Measurements from ENCODE around the gene SSR1.

Gene SSR1

DNA sequence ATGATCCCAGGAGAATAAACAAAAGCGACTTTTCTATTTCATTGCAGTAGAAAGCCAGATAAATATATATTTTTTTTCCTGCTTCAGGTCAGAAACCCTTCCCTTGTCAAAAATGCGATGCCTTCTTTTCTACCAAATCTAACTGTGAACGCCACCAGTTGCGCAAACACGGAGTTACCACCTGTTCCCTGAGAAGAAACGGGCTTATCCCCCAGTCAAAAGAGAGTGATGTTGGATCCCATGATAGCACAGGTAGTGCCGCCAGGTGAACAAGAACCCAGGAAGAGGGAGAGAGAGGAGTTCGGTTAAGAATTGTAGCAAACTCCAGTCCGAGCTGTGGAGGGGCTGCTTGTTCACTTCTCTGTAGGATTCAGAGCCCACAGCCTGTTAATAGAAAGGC is 72.6 kb downstream of the SSR1 start:
- no peak overlapping the region for H3K27ac ChIP-seq
- TF ChIP-seq, protein P1, sequence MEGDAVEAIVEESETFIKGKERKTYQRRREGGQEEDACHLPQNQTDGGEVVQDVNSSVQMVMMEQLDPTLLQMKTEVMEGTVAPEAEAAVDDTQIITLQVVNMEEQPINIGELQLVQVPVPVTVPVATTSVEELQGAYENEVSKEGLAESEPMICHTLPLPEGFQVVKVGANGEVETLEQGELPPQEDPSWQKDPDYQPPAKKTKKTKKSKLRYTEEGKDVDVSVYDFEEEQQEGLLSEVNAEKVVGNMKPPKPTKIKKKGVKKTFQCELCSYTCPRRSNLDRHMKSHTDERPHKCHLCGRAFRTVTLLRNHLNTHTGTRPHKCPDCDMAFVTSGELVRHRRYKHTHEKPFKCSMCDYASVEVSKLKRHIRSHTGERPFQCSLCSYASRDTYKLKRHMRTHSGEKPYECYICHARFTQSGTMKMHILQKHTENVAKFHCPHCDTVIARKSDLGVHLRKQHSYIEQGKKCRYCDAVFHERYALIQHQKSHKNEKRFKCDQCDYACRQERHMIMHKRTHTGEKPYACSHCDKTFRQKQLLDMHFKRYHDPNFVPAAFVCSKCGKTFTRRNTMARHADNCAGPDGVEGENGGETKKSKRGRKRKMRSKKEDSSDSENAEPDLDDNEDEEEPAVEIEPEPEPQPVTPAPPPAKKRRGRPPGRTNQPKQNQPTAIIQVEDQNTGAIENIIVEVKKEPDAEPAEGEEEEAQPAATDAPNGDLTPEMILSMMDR (IDR thresholded peaks at IDR 0.05), result no peak
- TF ChIP-seq ZFX (IDR thresholded peaks at IDR 0.05; ENCODE audit: borderline replicate concordance), result no peak

DNA sequence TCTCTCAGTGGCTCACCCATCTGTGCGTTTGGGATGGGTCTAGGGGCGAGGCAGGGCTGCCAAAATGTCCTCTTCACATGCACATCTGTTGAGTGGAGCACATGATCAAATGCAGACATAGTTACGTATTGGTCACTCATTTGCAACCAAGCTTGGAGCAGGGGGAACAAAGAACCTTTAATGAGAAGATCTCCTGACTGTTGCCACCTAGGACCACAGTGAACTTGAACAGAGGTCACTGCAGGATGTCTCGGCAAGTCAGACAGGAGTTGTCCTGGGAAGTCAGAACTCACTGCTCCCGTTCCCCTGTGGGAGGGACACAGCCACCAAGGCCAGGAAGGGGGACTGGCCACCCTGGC is 73.4 kb downstream of the SSR1 start:
- TF ChIP-seq ZFX (IDR thresholded peaks at IDR 0.05; ENCODE audit: borderline replicate concordance), result no peak
- H3K27ac ChIP-seq, result peak overlapping the region; percentile 98

DNA sequence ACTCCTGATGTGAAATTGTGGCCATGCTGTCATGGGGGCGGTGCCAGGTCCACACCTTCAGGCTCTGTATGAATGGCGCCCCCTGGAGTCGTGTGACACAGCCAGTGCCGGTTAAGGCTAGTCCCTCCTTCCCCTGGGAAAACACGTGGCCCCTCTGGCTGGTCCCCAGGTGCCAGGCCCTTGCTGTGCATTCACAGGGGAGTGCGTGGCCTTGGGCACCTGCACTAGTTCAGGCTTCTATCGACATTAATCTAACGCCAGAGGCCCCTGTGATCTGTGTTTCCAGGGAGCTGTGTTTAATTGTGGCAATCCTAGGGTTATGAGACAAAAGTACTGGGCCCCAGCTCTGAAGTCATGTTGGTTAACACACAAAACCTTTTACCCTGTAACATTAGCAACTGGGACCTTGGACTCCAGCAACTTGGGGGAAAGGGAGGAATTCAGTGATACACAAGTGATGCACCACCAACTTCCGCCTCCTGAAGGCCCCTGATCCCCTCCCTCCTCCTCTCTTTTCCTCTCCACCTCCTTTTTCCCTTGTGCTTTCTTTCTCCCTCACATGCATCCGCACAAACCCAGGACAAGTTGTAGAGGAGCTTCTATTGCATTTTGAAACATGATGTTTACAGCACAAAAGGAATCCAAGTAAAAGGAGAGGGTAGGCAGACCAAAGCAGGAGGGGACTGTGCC is 74.0 kb downstream of the SSR1 start:
- no peak for TF ChIP-seq ZFX (IDR thresholded peaks at IDR 0.05; ENCODE audit: borderline replicate concordance)
- TF ChIP-seq, protein P1 (IDR thresholded peaks at IDR 0.05), result peak; percentile 92
- H3K27ac ChIP-seq, result peak overlapping the region; percentile 98

DNA sequence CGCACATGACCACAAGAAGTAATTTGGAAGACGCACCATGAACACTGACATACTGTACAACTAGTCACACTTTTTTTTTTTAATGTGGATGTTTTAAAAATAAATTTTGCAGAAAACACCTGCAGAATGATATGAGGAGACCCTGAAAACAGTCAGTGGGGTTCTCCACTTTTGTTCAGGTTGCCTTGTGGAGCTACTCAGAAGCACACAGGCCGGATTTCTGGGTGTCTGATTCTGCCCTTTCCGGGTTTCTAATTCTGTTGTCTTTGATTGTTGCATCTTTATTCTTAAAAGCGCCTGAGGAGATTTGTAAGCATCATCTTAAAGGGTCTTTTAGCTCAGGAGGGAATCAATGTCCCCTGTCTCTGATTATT is 74.5 kb downstream of the SSR1 start:
- H3K27ac ChIP-seq, result peak overlapping the region; percentile 98; the same call in 1 of the 2 replicates
- TF ChIP-seq ZFX (IDR thresholded peaks at IDR 0.05; ENCODE audit: borderline replicate concordance), result no peak
- TF ChIP-seq, protein P1 (IDR thresholded peaks at IDR 0.05), result no peak

DNA sequence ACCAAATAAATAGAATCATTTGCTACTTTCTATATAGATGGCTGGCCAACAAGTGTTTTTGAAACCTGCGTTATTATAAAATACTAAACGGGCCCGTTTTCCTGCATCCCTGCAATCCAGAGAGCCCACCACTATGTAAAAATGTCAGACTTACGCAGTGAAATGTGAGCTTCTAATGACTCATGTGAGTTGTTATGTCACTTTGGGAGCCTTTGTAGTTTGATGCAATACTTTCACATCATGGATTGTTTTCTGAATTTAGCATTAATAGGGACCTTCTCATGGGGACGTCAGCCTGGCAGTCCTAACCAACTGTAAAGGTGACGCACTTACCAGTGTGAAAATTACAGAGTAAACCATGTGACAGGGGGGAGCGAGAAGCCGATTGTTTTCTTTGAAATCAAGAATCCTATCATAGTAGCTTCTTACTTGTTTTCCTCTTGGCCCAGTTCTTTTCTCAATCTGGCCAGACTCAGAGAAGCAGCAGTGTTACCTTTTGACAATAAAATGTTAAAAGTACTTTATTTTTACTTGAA is 75.3 kb downstream of the SSR1 start:
- no peak for TF ChIP-seq ZFX (IDR thresholded peaks at IDR 0.05; ENCODE audit: borderline replicate concordance)
- TF ChIP-seq, protein P1 (IDR thresholded peaks at IDR 0.05), result no peak
- peak overlapping the region; percentile 98 for H3K27ac ChIP-seq

DNA sequence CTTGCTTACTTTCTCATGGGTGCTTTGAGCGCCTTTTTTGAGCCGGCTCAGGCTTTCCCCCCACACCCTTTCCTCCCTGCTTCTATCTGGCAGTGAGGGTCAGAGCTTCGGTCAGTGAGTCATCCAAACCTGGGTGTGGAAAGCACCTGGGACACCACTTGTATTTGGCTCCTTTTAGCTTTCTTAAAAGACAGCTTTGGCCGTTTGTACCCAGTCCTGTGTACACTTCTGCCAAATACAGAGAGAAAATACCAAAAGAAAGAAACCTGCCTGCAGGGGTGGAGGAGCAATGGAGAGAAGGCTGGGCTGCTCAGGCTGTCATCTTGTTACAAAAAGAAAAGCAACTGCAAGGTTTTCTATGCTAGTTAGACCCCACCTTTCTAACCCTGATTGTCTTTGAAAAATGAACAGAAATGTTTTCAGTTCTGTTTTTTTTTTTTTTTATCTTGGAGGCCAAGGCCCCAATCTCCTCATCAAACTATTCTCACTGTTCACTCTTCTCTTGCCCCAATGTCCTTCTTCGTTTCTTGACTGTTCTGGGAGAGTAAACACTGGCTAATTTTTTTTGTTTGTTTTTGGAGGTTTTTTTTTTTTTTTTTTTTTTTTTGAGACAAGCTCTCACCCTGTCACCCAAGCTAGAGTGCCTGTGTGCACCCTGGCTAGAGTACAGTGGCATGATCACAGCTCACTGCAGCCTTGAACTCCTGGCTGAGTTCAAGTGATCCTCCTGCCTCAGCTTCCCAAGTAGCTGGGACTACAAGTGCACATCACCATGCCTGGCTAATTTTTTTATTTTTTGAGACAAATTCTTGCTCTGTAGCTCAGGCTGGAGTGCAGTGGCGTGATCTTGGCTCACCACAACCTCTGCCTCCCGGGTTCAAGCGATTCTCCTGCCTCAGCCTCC is 76.4 kb downstream of the SSR1 start:
- TF ChIP-seq, protein P1 (IDR thresholded peaks at IDR 0.05), result no peak
- no peak for TF ChIP-seq ZFX (IDR thresholded peaks at IDR 0.05; ENCODE audit: borderline replicate concordance)
- peak overlapping the region; percentile 98 for H3K27ac ChIP-seq

DNA sequence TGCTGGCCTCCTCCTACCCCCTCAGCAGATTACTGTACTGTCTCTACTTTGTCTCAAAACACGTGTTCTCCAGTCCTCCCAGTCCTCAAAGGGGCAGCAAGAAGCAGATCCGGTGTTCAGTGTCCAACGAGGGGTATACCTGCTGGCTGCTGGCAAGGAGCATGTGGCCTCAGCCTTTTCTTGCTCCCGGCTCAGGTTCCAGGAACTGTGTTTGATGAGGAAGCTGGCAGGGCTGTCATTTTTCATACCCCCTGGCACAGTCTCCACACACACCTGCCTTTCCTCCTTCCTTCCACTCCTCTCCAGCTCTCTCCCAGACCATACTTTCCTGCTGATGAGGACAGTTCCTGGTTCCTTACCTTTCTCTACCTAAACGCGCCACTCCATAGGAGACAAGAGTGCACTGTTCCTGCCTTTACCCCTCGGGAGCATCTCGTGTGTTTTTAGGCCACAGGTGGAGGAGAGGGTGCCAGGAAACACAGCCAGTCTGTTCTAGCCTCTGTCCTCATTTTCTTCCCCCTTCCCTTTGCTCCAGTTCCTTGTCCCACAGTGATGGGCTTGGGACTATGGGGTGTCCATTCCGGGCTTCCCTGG is 77.2 kb downstream of the SSR1 start:
- H3K27ac ChIP-seq, result peak overlapping the region; percentile 98
- TF ChIP-seq ZFX (IDR thresholded peaks at IDR 0.05; ENCODE audit: borderline replicate concordance), result no peak
- TF ChIP-seq, protein P1 (IDR thresholded peaks at IDR 0.05), result no peak

Data from 22Rv1 (cell line).